CD14-positive monocyte (primary cell): Measurements from ENCODE around the gene TEN1. TPM values are rescaled to one million over a fixed set of nuclear protein-coding genes. Genes with fewer than 3 reads are reported as not detected.
A peak's percentile ranks its signal among the peaks of the same experiment; 100 is the strongest.
"Not testable (repeated sequence)": the region's sequence is repeated elsewhere in the genome, so short reads cannot be mapped to it uniquely, and the experiment has no call there.

Source experiments
- DNase-seq, 3 donors: peaks; one replicate each; pipeline ENCODE4 v3.0.0-alpha.2; 2011 to 2022
- H2AFZ ChIP-seq: 2 replicates; pipeline ENCODE4 v1.6.0; 2012; ENCODE audit warnings: mild to moderate bottlenecking, low read depth, low read length, inconsistent platforms; ENCODE audit not compliant: insufficient read depth, poor library complexity, severe bottlenecking
- H3K27ac ChIP-seq, 2 donors: 1 replicate in 1 of 2; 2 replicates in 1 of 2; pipeline ENCODE4 v1.5.1; 2012 to 2013; ENCODE audit warnings: low read length in 2 of 2, control low read depth in 1 of 2, inconsistent platforms in 1 of 2, low read depth in 1 of 2, mild to moderate bottlenecking in 1 of 2
- H3K27me3 ChIP-seq, 2 donors: one replicate each; pipeline versions ENCODE4 v1.6.0 to v1.6.1; 2011 to 2013; ENCODE audit warnings: low read length in 2 of 2; ENCODE audit not compliant: control insufficient read depth in 2 of 2, insufficient read depth in 2 of 2
- H3K36me3 ChIP-seq, 2 donors: replicated peaks in 1 of 2; 1 replicate in 1 of 2; 2 replicates in 1 of 2; pipeline versions ENCODE4 v1.5.1 to v1.6.1; 2012 to 2013; ENCODE audit warnings: low read length in 2 of 2, control low read depth in 1 of 2, inconsistent platforms in 1 of 2, mild to moderate bottlenecking in 1 of 2; ENCODE audit not compliant: insufficient read depth in 2 of 2, control insufficient read depth in 1 of 2
- H3K4me1 ChIP-seq, 2 donors: 1 replicate in 1 of 2; 2 replicates in 1 of 2; pipeline versions ENCODE4 v1.5.1 to v1.6.1; 2012 to 2013; ENCODE audit warnings: low read length in 2 of 2, control low read depth in 1 of 2, inconsistent platforms in 1 of 2, mild to moderate bottlenecking in 1 of 2, moderate library complexity in 1 of 2; ENCODE audit not compliant: insufficient read depth in 2 of 2, control insufficient read depth in 1 of 2
- H3K4me2 ChIP-seq: replicated peaks from 2 replicates; pipeline ENCODE3; 2012; ENCODE audit warnings: low read length, moderate library complexity, mild to moderate bottlenecking; ENCODE audit not compliant: poor library complexity, severe bottlenecking; ENCODE audit errors: extremely low read depth
- H3K4me3 ChIP-seq, 3 experiments: fragments of 200-600 bp in 1 of 3; sonication (generic) in 1 of 3; replicated peaks in 1 of 3; 1 replicate in 2 of 3; 2 replicates in 1 of 3; pipeline ENCODE4 v1.5.1; 2011 to 2013; ENCODE audit warnings: low read length in 3 of 3, mild to moderate bottlenecking in 3 of 3, control low read depth in 2 of 3, low read depth in 2 of 3, inconsistent platforms in 1 of 3, moderate library complexity in 1 of 3
- H3K79me2 ChIP-seq: 2 replicates; pipeline ENCODE4 v1.6.0; 2012; ENCODE audit warnings: mild to moderate bottlenecking, control low read depth, inconsistent platforms, low read length, moderate library complexity; ENCODE audit not compliant: insufficient read depth
- H3K9ac ChIP-seq: 2 replicates; pipeline ENCODE4 v1.6.0; 2017; ENCODE audit warnings: low read length, mild to moderate bottlenecking; ENCODE audit not compliant: insufficient read depth, poor library complexity, severe bottlenecking
- H3K9me3 ChIP-seq, 2 donors: replicated peaks in 1 of 2; 1 replicate in 1 of 2; 2 replicates in 1 of 2; pipeline versions ENCODE4 v1.5.1 to v1.6.1; 2012 to 2013; ENCODE audit warnings: low read length in 2 of 2, control low read depth in 1 of 2; ENCODE audit not compliant: control insufficient read depth in 1 of 2, insufficient read depth in 1 of 2
- H4K20me1 ChIP-seq: 2 replicates; pipeline ENCODE4 v1.6.0; 2012; ENCODE audit warnings: mild to moderate bottlenecking, low read length, control low read depth, moderate library complexity; ENCODE audit not compliant: insufficient read depth
- H3K27ac Mint-ChIP-seq, 7 donors: one replicate each; pipeline ENCODE4 v1.8.0; 2020; ENCODE audit warnings: mild to moderate bottlenecking in 7 of 7, mixed read lengths in 7 of 7, moderate library complexity in 6 of 7, inconsistent platforms in 2 of 7
- H3K27me3 Mint-ChIP-seq, 3 donors: one replicate each; pipeline ENCODE4 v1.8.0; 2021 to 2022; ENCODE audit warnings: low read depth in 3 of 3, mild to moderate bottlenecking in 3 of 3, mixed read lengths in 3 of 3, moderate library complexity in 3 of 3, inconsistent platforms in 1 of 3
- H3K36me3 Mint-ChIP-seq, 2 donors: one replicate each; pipeline ENCODE4 v1.8.0; 2020; ENCODE audit warnings: mixed read lengths in 2 of 2, inconsistent platforms in 1 of 2, mild to moderate bottlenecking in 1 of 2
- H3K4me1 Mint-ChIP-seq: one replicate; pipeline ENCODE4 v1.8.0; 2020; ENCODE audit warnings: mild to moderate bottlenecking, mixed read lengths
- H3K4me3 Mint-ChIP-seq, 2 donors: one replicate each; pipeline ENCODE4 v1.8.0; 2020; ENCODE audit warnings: mild to moderate bottlenecking in 2 of 2, mixed read lengths in 2 of 2, moderate library complexity in 1 of 2
- H3K9me3 Mint-ChIP-seq, 7 donors: one replicate each; pipeline ENCODE4 v1.8.0; 2020 to 2022; ENCODE audit warnings: mixed read lengths in 7 of 7, mild to moderate bottlenecking in 6 of 7, moderate library complexity in 6 of 7, inconsistent platforms in 2 of 7
- WGBS: methylation state at CpG from one replicate; pipeline ENCODE4 v1.1.5; 2013; ENCODE audit warnings: missing lambda C conversion rate; ENCODE audit not compliant: insufficient coverage; 5-methylcytosine and 5-hydroxymethylcytosine counted together
- intact Hi-C, 2 donors: fragments of 100-400 bp; cut with micrococcal nuclease; formaldehyde crosslinking; loops; one replicate each; pipeline versions ENCODE4 v1.15.0 to v1.15.1; 2023
- polyA plus RNA-seq, 3 donors: library from polyadenylated mRNA; depleted of rRNA in 1 of 3; unstranded in 2 of 3; stranded (reverse) in 1 of 3; fragments of 300-500 nt in 2 of 3; fragments of >200 nt in 1 of 3; fragmentation: Illumina TruSeq in 2 of 3; gene quantifications; 1 replicate in 2 of 3; 2 replicates in 1 of 3; pipeline ENCODE4 v1.2.3, GENCODE V29; 2012 to 2021
- TF ChIP-seq, protein P1 (sequence below): fragments of 200-600 bp; IDR thresholded peaks from one replicate; pipeline ENCODE4 v1.8.0; 2022; ENCODE audit warnings: antibody characterized with exemption, mild to moderate bottlenecking

TEN1 gene
- polyA plus RNA-seq, 3 donors, result 22.4 to 37.2 (median 31.3) TPM

DNA sequence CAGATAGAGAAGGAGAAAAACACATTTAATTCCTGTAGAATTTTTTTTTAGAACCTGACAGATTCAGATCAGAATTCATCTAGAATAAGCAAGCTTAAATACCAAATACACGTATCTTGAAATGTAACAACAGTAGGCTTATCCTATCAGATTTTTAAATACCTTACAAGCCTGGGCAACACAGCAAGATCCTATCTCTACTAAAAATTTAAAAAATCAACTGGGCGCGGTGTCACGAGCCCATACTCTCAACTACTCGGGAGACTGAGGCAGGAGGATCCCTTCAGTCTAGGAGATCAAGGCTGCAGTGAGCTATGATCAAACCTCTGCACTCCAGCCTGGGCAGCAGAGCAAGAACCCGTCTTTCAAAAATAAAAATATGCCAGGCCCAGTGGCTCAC is 13.6 kb upstream of the TEN1 start:
- WGBS, result 94% methylated on average over 6 of the region's 6 CpGs
- H3K27ac Mint-ChIP-seq, result peak overlapping the region in 3 of 7 donors; percentile 1 to 65 (median 2)

DNA sequence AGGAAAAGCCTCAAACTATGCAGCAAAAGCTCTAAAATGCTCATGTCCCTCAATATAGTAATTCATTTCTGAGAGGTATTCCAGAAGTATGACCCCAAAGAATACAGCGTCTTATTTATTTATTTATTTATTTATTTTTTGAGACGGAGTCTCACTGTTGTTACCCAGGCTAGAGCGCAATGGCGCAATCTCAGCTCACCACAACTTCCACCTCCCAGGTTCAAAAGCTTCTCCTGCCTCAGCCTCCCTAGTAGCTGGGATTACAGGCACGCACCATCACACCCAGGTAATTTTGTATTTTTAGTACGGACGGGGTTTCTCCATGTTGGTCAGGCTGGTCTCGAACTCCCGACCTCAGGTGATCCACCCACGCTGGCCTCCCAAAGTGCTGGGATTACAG is 10.0 kb upstream of the TEN1 start:
- peak in 2 of 3 donors; percentile 10 to 30 for DNase-seq
- intact Hi-C loops, H2AFZ ChIP-seq, H3K27me3 Mint-ChIP-seq, H3K9ac ChIP-seq, H3K9me3 ChIP-seq, H3K9me3 Mint-ChIP-seq, H3K4me2 ChIP-seq, H3K4me3 Mint-ChIP-seq, H3K27me3 ChIP-seq: not testable (repeated sequence)
- Histone ChIP-seq H3K4me1 (peaks cover 29 to 45% of the 10 kb centered on the region in 2 donors), H4K20me1 (peaks cover 11% of the 10 kb centered on the region), H3K4me3 (peak overlapping the region in 1 of 3 experiments; percentile 34), H3K36me3 (peaks cover 19 to 28% of the 10 kb centered on the region in 2 donors), H3K79me2 (peaks cover 85% of the 10 kb centered on the region), H3K27ac (peak overlapping the region in 1 of 2 donors; percentile 89)
- Mint-ChIP-seq H3K27ac (peak overlapping the region in 6 of 7 donors; percentile 51 to 96 (median 93)), H3K4me1 (peaks cover 53% of the 10 kb centered on the region), H3K36me3 (peaks cover 41 to 67% of the 10 kb centered on the region in 2 donors)
- no CpG with 5 or more reads among the region's 10 CpGs for WGBS

More for the DNA sequence above, 13.6 kb upstream of the TEN1 start:
- Mint-ChIP-seq H3K4me1 (peaks cover 37% of the 10 kb centered on the region), H3K4me3 (no peak overlapping the region), H3K9me3 (peaks cover 0 to 2% (median 1%) of the 10 kb centered on the region in 7 donors), H3K36me3 (peaks cover 29 to 47% of the 10 kb centered on the region in 2 donors), H3K27me3 (no peaks in the 10 kb centered on the region)
- peaks cover 83% of the 10 kb centered on the region for H3K79me2 ChIP-seq
- no peaks in the 10 kb centered on the region for H3K9me3 ChIP-seq
- no peak overlapping the region for H3K9ac ChIP-seq
- intact Hi-C loops, result no loop called here
- no peak overlapping the region for H2AFZ ChIP-seq
- H3K36me3 ChIP-seq, result peaks cover 4 to 16% of the 10 kb centered on the region in 2 donors
- no peaks in the 10 kb centered on the region for H3K27me3 ChIP-seq
- no peak overlapping the region for H3K27ac ChIP-seq
- no peak for DNase-seq
- TF ChIP-seq, protein P1, sequence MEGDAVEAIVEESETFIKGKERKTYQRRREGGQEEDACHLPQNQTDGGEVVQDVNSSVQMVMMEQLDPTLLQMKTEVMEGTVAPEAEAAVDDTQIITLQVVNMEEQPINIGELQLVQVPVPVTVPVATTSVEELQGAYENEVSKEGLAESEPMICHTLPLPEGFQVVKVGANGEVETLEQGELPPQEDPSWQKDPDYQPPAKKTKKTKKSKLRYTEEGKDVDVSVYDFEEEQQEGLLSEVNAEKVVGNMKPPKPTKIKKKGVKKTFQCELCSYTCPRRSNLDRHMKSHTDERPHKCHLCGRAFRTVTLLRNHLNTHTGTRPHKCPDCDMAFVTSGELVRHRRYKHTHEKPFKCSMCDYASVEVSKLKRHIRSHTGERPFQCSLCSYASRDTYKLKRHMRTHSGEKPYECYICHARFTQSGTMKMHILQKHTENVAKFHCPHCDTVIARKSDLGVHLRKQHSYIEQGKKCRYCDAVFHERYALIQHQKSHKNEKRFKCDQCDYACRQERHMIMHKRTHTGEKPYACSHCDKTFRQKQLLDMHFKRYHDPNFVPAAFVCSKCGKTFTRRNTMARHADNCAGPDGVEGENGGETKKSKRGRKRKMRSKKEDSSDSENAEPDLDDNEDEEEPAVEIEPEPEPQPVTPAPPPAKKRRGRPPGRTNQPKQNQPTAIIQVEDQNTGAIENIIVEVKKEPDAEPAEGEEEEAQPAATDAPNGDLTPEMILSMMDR, result no peak
- peaks cover 42% of the 10 kb centered on the region for H4K20me1 ChIP-seq
- H3K4me2 ChIP-seq, result no peak overlapping the region
- H3K4me3 ChIP-seq, result no peak overlapping the region
- H3K4me1 ChIP-seq, result peaks cover 26 to 34% of the 10 kb centered on the region in 2 donors
